ENCODE results near the gene KIAA0753.

GRCh38 chr17:6539871-6540270, 100.6 kb downstream of the KIAA0753 start:
- TF ChIP-seq EZH2 (IDR thresholded peaks at IDR 0.05; ENCODE audit: insufficient read depth, poor library complexity, severe bottlenecking) (no peak), EZH2phosphoT487 (IDR thresholded peaks at IDR 0.05; ENCODE audit: insufficient read depth, low read depth) (no peak)
